OCI-LY1 (cell line): ENCODE data around the gene IBA57.

Experiments used
- CTCF ChIP-seq: fragments of 200-600 bp; sonication (generic), shearing (Covaris generic); IDR thresholded peaks from 2 replicates; pipeline ENCODE4 v1.5.1; 2017; ENCODE audit warnings: mild to moderate bottlenecking, antibody characterized with exemption, low read length, moderate library complexity, mixed read lengths
- EZH2 ChIP-seq: fragments of 200-600 bp; sonication (generic), shearing (Covaris generic); IDR thresholded peaks from 2 replicates; pipeline ENCODE4 v1.8.0; 2017; ENCODE audit warnings: borderline replicate concordance, mixed run types, mild to moderate bottlenecking, antibody characterized with exemption, low read length, moderate library complexity, mixed read lengths

GRCh38 chr1:228145463-228146416 is 19.9 kb upstream of the IBA57 start:
- TF ChIP-seq CTCF, result no peak
- TF ChIP-seq EZH2, result no peak
